Skeletal muscle cell (primary cell): Measurements from ENCODE around the gene DENND1A.
A peak's percentile ranks its signal among the peaks of the same experiment; 100 is the strongest.

Source experiments
- DNase-seq: peaks from one replicate; pipeline ENCODE4 v3.0.0-alpha.2; 2010; ENCODE audit warnings: low read depth
- H3K4me3 ChIP-seq: 2 replicates; pipeline ENCODE4 v1.5.1; 2011; ENCODE audit warnings: low read depth, mild to moderate bottlenecking, control low read depth, low read length, moderate library complexity

DENND1A gene

GRCh38 chr9:123716339-123716945, 213.5 kb downstream of the DENND1A start:
- no peak for DNase-seq
- no peak overlapping the region for H3K4me3 ChIP-seq

GRCh38 chr9:123715258-123715657, 214.7 kb downstream of the DENND1A start:
- DNase-seq, result no peak
- H3K4me3 ChIP-seq, result no peak overlapping the region

GRCh38 chr9:123713282-123713681, 216.6 kb downstream of the DENND1A start:
- H3K4me3 ChIP-seq, result no peak overlapping the region
- no peak for DNase-seq

GRCh38 chr9:123712399-123712798, 217.5 kb downstream of the DENND1A start:
- no peak overlapping the region for H3K4me3 ChIP-seq
- DNase-seq, result no peak

- H3K4me3 ChIP-seq, result no peak overlapping the region
- DNase-seq, result peak; percentile 60
These were observed 219.6 kb downstream of the DENND1A start for GRCh38 chr9:123710299-123710698.

GRCh38 chr9:123702483-123702882, 227.4 kb downstream of the DENND1A start:
- no peak for DNase-seq
- no peak overlapping the region for H3K4me3 ChIP-seq

GRCh38 chr9:123697686-123698085, 232.2 kb downstream of the DENND1A start:
- no peak overlapping the region for H3K4me3 ChIP-seq
- DNase-seq, result no peak

- no peak overlapping the region for H3K4me3 ChIP-seq
- no peak for DNase-seq
These were observed 233.4 kb downstream of the DENND1A start for GRCh38 chr9:123696476-123696875.

GRCh38 chr9:123695386-123695785, 234.5 kb downstream of the DENND1A start:
- DNase-seq, result no peak
- H3K4me3 ChIP-seq, result no peak overlapping the region

GRCh38 chr9:123691765-123692303, 238.1 kb downstream of the DENND1A start:
- H3K4me3 ChIP-seq, result no peak overlapping the region
- no peak for DNase-seq

GRCh38 chr9:123689701-123690428, 240.1 kb downstream of the DENND1A start:
- DNase-seq, result no peak

GRCh38 chr9:123687246-123687751, 242.6 kb downstream of the DENND1A start:
- H3K4me3 ChIP-seq, result no peak overlapping the region
- no peak for DNase-seq

More at GRCh38 chr9:123689701-123690428, 240.1 kb downstream of the DENND1A start:
- no peak overlapping the region for H3K4me3 ChIP-seq

GRCh38 chr9:123686829-123687192, 243.1 kb downstream of the DENND1A start:
- no peak for DNase-seq
- no peak overlapping the region for H3K4me3 ChIP-seq

- no peak for DNase-seq
- H3K4me3 ChIP-seq, result no peak overlapping the region
These were observed 243.6 kb downstream of the DENND1A start for GRCh38 chr9:123686131-123686828.

GRCh38 chr9:123685489-123686083, 244.3 kb downstream of the DENND1A start:
- no peak overlapping the region for H3K4me3 ChIP-seq
- no peak for DNase-seq

- no peak overlapping the region for H3K4me3 ChIP-seq
These were observed 245.4 kb downstream of the DENND1A start for GRCh38 chr9:123684393-123685149.

GRCh38 chr9:123682746-123683145, 247.2 kb downstream of the DENND1A start:
- DNase-seq, result no peak
- no peak overlapping the region for H3K4me3 ChIP-seq

More at GRCh38 chr9:123684393-123685149, 245.4 kb downstream of the DENND1A start:
- no peak for DNase-seq

GRCh38 chr9:123680352-123680751, 249.6 kb downstream of the DENND1A start:
- no peak overlapping the region for H3K4me3 ChIP-seq
- DNase-seq, result no peak
